ENCODE measurements around the gene OBP2B.
"Not testable (repeated sequence)": the region's sequence is repeated elsewhere in the genome, so short reads cannot be mapped to it uniquely, and the experiment has no call there.

OBP2B gene, protein sequence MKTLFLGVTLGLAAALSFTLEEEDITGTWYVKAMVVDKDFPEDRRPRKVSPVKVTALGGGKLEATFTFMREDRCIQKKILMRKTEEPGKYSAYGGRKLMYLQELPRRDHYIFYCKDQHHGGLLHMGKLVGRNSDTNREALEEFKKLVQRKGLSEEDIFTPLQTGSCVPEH

GRCh38 chr9:133208880-133209300 is at the start of gene OBP2B:
Gene OBP2B (minus strand): TSS chr9:133209250. CDS start chr9:133209199, 51 bp downstream.
- not testable (repeated sequence) for DNase-seq (ENCODE audit: low read depth in 1 of 2, low spot score in 1 of 2)

DNA sequence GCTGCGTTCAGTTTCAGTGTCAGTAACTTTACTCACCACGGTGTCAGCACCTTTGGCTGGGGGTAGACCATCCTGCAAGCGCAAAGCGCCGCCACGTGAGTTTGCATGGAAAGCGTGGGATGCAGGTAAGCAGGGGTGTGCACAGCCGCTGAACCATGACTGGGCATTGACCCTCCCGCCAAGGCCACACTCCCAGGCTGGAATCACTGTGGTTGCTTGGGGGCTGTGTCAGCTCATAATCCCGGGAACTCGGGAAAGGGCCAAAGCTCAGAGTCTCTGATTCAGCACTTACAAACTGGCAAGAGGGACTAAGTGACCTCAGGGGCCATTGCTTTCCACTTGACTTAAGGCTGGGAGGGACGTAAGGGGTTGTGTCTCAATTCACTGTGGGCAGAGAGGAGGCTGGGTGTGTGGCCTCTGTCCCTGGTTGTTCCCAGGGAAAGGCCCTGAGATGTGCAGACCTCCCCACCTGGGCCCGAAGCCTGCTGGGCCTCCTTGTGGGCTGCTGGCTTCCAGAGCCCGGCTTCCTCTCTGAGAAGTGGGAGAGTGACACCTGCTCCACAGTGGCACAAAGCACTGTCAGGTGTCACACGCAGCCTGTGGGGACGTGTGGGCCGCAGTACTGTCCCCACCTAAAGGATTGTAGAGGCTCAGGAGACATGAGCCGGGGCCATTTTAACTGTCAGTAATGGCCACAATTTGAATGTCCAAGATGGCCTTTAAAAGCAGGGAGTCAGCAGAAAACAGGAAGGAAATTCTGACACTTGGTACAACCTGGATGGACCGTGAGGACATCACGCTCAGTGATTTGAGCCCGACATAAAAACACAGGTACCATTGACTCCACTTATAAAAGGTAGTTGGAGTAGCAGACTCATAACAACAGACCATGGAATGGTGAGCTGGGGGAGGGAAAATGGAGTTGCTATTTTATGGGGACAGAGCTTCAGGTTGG is 49.3 kb upstream of the OBP2B start:
- no peak for DNase-seq (ENCODE audit: low read depth in 1 of 2, low spot score in 1 of 2)

DNA sequence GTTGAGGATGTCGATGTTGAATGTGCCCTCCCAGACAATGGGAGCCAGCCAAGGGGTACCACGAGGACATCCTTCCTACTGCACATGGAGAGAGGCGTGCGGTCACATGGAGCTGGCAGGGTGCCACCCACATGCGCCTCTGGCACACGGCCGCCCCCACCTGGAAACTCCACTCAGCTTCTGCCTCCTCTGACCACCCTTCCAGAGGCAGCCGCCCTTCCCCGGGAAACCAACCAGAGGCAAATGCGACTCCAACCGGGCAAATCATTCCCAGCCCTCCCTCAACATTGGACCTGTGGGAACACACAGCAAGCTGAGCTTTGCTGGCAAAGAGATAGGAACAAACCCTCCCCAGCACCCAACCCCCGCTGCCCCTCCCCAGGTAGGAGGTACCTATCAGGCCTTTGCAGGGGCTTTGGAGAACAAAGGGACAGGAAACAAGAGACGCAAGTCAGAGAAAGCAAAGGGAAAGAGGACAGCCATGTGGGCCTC is 48.5 kb upstream of the OBP2B start:
- DNase-seq (ENCODE audit: low read depth in 1 of 2, low spot score in 1 of 2): no peak

- DNase-seq (ENCODE audit: low read depth in 1 of 2, low spot score in 1 of 2): no peak
Measured at GRCh38 chr9:133256686-133257091, 47.6 kb upstream of the OBP2B start.

DNA sequence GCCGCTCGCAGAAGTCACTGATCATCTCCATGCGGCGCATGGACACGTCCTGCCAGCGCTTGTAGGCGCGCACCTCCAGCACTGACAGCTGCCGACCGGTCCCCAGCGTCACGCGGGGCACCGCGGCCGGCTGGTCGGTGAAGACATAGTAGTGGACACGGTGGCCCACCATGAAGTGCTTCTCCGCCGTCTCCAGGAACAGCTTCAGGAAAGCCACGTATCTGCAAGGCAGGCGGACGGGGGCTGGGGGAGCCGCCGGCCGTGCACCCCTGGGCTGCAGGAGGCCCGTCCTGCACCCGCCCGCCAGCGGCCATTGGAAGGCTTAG is 47.0 kb upstream of the OBP2B start:
- no peak for DNase-seq (ENCODE audit: low read depth in 1 of 2, low spot score in 1 of 2)

DNA sequence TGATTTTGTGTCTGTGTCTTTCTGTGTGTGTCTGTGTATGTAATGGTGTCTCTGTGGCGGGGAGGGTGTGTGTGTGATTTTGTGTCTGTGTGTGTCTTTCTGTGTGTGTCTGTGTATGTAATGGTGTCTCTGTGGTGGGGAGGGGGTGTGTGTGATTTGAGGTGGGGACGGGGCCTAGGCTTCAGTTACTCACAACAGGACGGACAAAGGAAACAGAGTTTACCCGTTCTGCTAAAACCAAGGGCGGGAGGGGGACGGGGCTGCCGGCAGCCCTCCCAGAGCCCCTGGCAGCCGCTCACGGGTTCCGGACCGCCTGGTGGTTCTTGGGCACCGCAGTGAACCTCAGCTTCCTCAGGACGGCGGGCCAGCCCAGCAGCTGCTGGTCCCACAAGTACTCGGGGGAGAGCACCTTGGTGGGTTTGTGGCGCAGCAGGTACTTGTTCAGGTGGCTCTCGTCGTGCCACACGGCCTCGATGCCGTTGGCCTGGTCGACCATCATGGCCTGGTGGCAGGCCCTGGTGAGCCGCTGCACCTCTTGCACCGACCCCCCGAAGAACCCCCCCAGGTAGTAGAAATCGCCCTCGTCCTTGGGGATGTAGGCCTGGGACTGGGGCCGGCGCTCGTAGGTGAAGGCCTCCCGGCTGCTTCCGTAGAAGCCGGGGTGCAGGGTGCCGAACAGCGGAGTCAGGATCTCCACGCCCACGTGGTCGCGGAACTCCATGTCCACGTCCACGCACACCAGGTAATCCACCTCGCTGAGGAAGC is 46.5 kb upstream of the OBP2B start:
- no peak for DNase-seq (ENCODE audit: low read depth in 1 of 2, low spot score in 1 of 2)

DNA sequence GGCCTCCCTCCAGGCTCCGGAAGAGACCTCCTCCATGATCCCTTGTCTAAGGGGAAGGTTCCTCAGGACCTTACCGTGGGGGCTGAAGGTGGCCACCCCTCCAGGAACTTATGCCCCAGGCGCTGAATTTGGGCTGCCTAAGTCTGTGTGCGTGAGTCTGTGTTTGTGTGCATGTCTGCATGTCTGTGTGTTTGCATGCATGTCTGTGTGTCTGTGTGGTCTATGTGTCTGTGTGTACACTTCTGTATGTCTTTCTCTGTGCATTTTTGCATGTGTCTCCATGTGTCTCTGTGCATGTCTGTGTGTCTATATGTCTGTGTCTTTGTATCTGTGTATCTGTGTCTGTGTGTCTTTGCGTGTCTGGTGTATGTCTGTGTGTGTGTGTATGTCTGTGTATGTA is 45.4 kb upstream of the OBP2B start:
- DNase-seq (ENCODE audit: low read depth in 1 of 2, low spot score in 1 of 2): no peak

DNA sequence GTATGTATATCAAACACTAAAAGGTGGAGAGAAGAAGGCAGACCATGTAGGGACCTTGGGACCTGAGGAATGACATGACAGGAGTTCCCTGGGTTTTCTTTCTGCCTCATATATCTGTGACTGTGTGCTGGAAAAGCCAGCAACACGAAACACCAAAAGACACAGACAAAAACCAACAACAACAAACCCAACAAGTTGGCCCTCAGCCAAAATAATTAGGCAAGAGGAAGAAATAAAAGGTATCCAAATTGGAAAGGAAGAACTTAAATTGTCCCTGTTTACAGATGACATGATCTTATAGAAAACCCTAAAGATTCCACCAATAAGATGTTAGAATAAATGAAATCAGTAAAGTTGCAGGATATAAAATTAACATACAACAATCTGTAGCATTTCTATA is 44.2 kb upstream of the OBP2B start:
- no peak for DNase-seq (ENCODE audit: low read depth in 1 of 2, low spot score in 1 of 2)

GRCh38 chr9:133252301-133253020 is 43.4 kb upstream of the OBP2B start:
- no peak for DNase-seq (ENCODE audit: low read depth in 1 of 2, low spot score in 1 of 2)

DNA sequence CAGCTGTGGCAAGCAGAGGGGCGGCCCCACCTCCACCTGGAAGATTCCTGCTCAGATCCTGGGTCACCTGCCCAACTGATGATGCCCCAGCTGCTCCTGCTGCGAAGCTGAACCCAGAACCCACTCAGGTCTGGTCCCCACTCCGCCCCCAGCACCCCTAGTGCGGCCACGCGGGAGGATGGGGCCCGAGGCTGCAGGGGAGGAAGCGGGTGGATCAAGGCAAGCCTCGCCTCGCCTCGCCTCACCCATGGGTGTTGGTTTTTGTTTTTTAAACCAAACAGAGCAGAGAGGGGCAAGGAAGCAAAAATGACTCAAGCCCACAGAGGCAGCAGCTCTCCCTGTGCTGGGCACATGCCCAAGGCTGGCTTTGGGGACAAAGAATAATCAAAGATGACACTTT is 42.7 kb upstream of the OBP2B start:
- no peak for DNase-seq (ENCODE audit: low read depth in 1 of 2, low spot score in 1 of 2)

DNA sequence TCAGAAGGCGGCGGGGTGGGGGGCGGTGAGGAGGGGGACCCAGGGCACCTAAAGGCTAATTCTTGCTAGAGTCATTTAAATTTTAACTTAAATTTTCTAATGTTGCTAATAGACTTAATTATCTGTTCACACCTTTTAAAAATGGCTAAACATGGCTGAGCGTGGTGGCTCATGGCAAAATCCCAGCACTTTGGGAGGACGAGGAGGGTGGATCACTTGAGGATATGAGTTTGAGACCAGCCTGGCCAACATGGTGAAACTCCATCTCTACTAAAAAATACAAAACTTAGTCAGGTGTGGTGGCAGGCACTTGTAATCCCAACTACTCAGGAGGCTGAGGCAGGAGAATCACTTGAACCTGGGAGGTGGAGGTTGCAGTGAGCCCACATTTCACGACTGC is 42.2 kb upstream of the OBP2B start:
- not testable (repeated sequence) for DNase-seq (ENCODE audit: low read depth in 1 of 2, low spot score in 1 of 2)

- DNase-seq (ENCODE audit: low read depth in 1 of 2, low spot score in 1 of 2): no peak
Measured at GRCh38 chr9:133250741-133251170, 41.7 kb upstream of the OBP2B start.

DNA sequence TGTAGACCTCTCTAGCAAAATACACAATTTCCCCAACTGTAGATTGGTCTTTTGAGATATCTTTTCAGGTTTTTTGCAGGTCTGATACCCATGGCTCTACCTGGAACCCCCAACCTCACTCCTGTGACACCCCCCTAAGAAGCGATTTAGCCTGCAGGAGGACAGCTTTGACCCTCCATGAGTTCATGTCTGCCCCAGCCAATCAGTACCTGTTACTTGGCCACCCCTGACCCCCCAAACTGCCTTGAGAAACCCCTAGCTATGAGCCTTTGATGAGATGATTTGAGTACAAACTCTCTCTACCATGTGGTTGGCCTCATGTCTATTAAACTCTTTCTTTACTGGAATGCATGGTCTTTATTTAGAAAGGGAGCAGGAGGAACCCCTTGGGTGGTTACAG is 40.3 kb upstream of the OBP2B start:
- no peak for DNase-seq (ENCODE audit: low read depth in 1 of 2, low spot score in 1 of 2)

DNA sequence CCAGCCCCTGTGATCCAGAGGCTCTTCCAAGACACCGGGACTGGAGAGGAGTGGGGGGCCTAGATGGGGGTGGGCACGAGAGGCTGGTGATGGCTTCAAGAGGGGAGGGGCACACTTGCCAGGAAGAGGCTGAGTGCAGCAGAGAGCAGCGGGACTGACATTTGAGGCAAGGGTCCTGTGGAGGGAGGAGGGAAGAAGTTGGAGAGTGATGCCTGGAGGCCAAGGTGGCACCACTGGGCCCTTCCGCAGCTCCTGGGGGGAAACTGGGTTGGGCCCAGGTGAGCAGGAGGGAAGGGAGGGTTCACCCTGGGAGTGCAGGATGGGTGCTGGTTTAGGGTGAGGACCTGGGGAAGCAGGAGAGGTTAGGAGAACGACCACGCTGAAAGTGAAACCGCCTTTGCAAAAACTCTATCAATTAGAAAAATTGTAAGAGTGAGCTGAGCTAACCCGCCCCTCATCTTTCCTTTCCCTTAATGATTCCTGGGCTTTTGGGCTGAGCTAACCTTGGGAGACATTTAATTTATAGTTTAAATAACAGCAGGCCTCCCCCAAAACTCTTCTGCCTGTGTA is 39.8 kb upstream of the OBP2B start:
- no peak for DNase-seq (ENCODE audit: low read depth in 1 of 2, low spot score in 1 of 2)

GRCh38 chr9:133247632-133248031 is 38.6 kb upstream of the OBP2B start:
- DNase-seq (ENCODE audit: low read depth in 1 of 2, low spot score in 1 of 2): no peak

DNA sequence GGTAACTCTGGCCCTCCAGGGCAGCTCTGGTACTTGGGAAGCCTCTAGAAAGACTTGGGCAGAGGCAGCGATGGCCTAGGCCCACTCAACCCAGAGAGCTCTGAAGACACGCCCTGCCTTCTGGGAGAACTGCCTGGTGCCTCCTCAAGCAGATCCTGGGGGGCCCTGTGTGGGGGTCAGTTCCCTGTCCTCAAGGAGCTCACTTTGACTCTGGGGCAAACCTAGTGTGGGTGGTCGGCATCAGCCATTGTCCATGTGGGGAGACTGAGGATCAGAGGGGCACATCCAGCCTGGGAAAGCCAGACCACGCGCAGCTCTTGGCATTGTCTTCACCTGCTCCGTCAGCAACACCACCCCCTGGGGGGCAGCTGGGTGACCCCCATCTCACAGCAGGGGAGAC is 37.9 kb upstream of the OBP2B start:
- DNase-seq (ENCODE audit: low read depth in 1 of 2, low spot score in 1 of 2): no peak

- DNase-seq (ENCODE audit: low read depth in 1 of 2, low spot score in 1 of 2): no peak
Measured at GRCh38 chr9:133246562-133246961, 37.5 kb upstream of the OBP2B start.

- DNase-seq (ENCODE audit: low read depth in 1 of 2, low spot score in 1 of 2): no peak
Measured at GRCh38 chr9:133242991-133243390, 33.9 kb upstream of the OBP2B start.

DNA sequence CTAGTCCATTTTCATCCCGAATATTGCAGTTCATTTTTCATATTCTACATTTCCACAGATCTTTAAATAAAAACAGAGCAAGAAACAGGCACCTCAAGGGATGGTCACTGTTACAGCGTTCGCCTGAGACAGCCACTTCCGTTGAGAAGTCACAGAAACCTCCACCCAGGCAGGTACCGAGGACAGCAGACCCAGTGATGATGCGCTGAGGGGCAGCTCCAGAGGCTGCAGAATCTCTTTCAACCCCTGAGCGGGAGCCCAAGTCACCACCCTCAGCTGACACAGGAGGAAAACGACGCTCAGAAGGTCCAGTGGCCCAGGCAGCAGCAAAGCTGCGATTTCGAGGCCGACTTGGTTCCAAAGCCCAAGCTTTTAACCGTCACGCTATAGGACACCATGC is 33.2 kb upstream of the OBP2B start:
- no peak for DNase-seq (ENCODE audit: low read depth in 1 of 2, low spot score in 1 of 2)

DNA sequence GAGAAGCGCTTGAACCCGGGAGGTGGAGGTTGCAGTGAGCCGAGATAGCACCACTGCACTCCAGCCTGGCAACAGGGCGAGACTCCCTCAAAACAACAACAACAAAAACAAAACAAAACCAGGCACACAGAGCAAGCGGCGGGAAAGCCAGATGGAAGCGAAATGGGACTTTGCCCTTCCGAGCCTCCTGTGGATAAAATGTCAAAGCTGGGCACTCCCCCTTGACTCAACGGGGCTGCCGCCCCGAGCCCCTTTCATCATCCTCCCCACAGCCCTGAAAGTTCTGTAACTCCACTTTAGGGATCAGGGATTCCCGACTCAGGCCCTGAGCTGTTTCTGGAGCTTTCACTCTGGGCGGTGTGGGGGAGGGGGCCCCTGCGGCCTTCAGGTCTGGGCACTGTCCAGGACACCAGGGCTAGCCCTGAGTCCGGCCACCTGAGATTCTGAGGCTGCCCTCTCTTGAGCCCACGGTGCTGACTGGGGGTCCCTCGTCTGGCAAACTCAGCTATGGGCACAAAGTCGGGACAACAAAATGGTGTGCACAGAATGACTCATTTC is 30.6 kb upstream of the OBP2B start:
- DNase-seq (ENCODE audit: low read depth in 1 of 2, low spot score in 1 of 2): no peak

Measured in activated T-helper 1 cell treated with anti-CD3 and anti-CD28 coated beads, Interleukin-2, amount 50 U/mL, for 16 hours (primary cell).